ENCODE data around the gene ATP9B.

ATP9B gene

GRCh38 chr18:79400591-79401381 is 331.6 kb downstream of the ATP9B start:
- DNase-seq = no peak

DNA sequence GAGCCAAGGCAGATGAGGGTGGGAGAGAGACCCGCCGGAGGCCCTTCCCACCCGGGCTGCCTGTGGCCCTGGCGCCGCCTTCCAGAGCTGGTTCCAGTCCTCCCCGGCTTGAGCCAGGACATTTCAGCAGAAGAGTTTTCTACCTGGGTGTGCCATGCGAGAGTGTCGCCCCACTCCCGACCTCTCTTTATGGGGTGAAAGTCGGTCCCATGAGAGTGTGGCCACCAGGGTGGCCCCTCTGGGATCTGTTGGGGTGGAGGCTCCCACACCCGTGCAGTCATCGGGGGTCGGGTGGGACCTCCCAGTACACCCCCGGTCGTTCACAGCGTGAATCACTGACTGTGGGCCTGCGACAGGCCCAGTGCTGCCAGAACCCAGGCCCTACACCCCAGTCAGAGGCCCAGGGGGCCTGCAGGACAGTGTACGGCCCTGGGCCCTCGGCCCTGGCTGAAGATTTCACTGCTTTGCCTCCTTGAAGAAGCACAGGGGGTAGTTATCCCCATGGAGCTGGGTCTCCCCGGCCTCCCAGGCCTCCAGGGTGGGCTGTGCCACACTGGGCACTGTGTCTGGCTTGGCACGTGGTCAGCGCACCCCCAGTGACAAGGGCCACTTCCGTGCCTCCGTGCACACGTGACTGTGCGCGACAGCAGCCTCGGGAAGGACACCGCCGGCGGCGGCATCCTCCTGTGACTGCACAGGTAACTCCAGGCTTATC is 332.5 kb downstream of the ATP9B start:
- no peak for DNase-seq

DNA sequence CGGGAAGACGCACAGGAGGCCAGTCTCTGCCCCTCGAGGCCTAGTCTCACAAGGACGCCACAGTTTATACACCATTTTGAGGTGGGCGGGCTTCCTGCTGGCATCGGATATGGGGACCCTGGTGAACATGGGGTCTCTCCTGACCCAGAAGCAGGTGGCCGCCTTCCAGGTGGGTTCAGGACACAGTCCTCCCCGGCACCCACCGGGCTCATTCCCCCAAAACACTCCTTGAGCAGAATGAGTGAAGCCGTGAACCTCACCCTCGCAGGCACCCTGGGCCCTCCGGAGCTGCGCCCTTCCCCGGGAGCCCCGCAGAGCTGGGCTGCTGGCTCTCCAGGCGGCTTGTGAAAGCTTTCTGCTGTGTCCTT is 333.0 kb downstream of the ATP9B start:
- DNase-seq = no peak

DNA sequence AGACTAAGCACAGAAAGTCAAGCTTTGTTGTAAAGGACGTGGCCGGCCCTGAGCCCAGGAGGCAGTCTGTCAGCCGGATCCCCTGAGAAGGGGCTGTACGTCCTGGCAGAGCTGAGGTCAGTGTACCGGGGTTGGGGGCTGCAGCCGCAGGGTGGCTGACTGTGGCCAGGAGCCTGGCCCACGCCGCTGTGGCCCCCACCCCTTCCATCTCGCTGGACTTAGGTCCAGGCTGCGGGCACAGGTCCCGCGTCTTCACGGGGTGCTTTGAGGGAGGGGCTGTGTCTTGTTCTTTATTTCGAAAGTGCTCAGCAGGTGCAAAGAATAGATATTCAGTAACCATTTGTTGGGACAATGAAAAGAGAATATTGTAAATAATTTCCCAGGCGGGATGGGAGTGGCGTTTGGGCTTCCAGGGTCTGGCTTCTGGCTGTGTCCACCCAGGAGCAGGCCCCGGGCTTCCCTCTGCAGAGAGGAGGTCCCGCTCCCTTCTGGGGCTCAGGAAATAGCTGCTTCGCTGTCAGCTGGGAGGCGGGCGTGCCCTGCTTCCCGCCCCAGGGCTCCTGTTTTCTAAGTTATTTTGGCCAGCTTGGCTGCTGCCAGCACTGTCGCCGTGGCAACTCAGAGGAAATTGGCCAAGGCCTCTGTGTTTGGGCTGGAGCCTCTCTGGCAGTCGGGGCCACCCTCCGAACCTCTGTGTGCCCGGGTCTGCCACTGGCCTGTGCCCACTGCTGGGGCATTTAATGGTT is 334.0 kb downstream of the ATP9B start:
- DNase-seq = peak; percentile 30

- DNase-seq = no peak
These were observed 334.8 kb downstream of the ATP9B start for GRCh38 chr18:79403723-79404566.

GRCh38 chr18:79404567-79404910 is 335.3 kb downstream of the ATP9B start:
- DNase-seq = no peak

GRCh38 chr18:79405019-79405780 is 336.0 kb downstream of the ATP9B start:
- no peak for DNase-seq

- DNase-seq = peak; percentile 86
These were observed 336.8 kb downstream of the ATP9B start for GRCh38 chr18:79405781-79406575.

DNA sequence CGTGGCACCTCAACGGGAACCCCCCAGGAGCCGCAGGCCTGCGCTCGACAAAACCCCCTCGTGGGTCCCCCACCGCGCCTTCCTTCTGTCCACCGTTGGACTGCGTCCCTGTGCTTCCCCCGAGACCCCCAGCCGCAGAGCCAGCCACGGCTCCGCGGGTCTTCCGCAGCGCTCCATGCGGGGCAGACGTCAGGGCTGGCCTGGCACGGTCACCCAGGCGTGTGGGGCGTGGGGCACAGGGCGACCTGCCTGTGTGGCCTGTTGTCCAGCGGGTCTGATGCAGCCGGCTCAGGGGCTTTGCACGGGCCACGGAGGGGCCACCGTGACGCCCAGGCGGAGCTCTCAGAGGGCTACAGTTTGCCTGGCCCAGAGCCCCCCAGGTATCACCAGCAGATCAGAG is 337.5 kb downstream of the ATP9B start:
- no peak for DNase-seq

DNA sequence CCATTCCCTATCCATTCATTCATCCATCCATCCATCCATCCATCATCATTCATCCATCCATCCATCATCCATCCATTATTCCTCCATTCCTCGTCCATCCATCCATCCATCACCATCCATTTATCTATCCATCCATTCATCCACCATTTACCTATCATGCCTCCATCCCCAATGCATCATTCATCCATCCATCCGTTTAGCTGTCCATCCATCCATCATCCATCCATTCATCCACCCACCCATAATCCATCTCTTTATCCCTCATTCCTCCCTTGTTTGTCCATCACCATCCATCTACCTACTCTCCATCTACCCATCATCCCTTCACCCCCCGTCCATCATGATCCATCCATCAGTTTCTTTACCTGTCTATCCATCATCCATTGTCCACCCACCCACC is 340.1 kb downstream of the ATP9B start:
- no peak for DNase-seq

DNA sequence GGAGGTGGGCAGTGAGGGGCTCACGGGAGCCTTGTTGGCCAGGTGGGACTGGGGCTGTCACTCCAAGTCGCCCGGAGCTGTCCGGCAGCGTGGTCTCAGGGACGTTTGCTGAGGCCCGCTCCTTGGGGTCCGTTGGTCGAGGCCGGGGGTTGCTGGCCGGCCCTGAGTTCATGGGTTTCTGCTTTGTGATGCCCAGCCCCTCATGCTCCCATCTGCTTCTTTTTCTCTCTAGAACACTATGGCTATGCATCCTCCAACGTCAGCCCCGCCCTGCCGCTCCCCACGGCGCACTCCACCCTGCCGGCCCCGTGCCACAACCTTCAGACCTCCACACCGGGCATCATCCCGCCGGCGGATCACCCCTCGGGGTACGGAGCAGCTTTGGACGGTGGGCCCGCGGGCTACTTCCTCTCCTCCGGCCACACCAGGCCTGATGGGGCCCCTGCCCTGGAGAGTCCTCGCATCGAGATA is 341.0 kb downstream of the ATP9B start:
- no peak for DNase-seq

DNA sequence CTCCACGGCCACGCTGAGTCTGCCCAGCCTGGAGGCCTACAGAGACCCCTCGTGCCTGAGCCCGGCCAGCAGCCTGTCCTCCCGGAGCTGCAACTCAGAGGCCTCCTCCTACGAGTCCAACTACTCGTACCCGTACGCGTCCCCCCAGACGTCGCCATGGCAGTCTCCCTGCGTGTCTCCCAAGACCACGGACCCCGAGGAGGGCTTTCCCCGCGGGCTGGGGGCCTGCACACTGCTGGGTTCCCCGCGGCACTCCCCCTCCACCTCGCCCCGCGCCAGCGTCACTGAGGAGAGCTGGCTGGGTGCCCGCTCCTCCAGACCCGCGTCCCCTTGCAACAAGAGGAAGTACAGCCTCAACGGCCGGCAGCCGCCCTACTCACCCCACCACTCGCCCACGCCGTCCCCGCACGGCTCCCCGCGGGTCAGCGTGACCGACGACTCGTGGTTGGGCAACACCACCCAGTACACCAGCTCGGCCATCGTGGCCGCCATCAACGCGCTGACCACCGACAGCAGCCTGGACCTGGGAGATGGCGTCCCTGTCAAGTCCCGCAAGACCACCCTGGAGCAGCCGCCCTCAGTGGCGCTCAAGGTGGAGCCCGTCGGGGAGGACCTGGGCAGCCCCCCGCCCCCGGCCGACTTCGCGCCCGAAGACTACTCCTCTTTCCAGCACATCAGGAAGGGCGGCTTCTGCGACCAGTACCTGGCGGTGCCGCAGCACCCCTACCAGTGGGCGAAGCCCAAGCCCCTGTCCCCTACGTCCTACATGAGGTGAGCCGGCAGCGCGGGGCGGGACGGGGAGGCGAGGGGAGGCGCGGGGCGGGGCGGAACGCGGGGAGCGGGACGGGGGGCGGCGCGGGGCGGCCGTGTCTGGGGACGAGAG is 341.8 kb downstream of the ATP9B start:
- DNase-seq = no peak

- DNase-seq = no peak
These were observed 342.7 kb downstream of the ATP9B start for GRCh38 chr18:79411614-79412526.

- DNase-seq = peak; percentile 41
These were observed 343.8 kb downstream of the ATP9B start for GRCh38 chr18:79413025-79413424.

GRCh38 chr18:79413426-79413825 is 344.2 kb downstream of the ATP9B start:
- no peak for DNase-seq

DNA sequence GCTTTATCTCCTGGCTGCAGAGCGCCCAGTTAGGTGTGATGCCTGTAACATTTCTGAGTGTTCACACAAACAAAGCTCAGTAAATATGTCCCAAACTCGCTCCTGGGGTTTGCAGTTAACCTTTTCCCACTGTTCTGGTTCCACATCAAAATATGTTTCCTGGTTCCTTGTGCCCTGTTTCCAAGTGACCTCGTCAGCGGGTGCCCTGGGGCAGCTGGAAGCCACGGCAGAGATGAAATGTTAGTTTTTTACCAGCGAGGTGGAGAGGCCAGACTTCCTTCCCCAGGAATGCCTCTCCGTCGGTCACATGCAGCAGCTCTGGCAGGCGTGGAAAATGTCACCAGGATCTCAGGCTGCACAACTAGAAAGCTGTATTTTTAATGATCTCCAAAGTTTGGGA is 344.7 kb downstream of the ATP9B start:
- no peak for DNase-seq

GRCh38 chr18:79416022-79416676 is 347.0 kb downstream of the ATP9B start:
- no peak for DNase-seq

- no peak for DNase-seq
These were observed 347.5 kb downstream of the ATP9B start for GRCh38 chr18:79416677-79417052.

GRCh38 chr18:79418236-79418635 is 349.0 kb downstream of the ATP9B start:
- DNase-seq = no peak

All from MV-4-11 (cell line).